ENCODE data around the gene CACNG6.

Gene CACNG6

GRCh38 chr19:54014920-54015560 is 23.6 kb downstream of the CACNG6 start:
- TF ChIP-seq TCF12 (IDR thresholded peaks at IDR 0.05; ENCODE audit: low read depth) (no peak), ZBTB7A (IDR thresholded peaks at IDR 0.05; ENCODE audit: low read depth) (no peak), EGR1 (IDR thresholded peaks at IDR 0.05) (no peak), NFIC (IDR thresholded peaks at IDR 0.05) (no peak), USF1 (IDR thresholded peaks at IDR 0.05) (no peak), TAF1 (IDR thresholded peaks at IDR 0.05; ENCODE audit: low read depth) (no peak), CEBPB (IDR thresholded peaks at IDR 0.05) (no peak), FOXM1 (IDR thresholded peaks at IDR 0.05; ENCODE audit: borderline replicate concordance, low read depth) (no peak), CREB1 (IDR thresholded peaks at IDR 0.05; ENCODE audit: low read depth) (no peak), YY1 (IDR thresholded peaks at IDR 0.05; ENCODE audit: low read depth) (no peak), TEAD4 (IDR thresholded peaks at IDR 0.05) (no peak), EP300 (IDR thresholded peaks at IDR 0.05; ENCODE audit: borderline replicate concordance) (no peak), RAD21 (IDR thresholded peaks at IDR 0.05; ENCODE audit: low read depth) (no peak), MAX (IDR thresholded peaks at IDR 0.05) (no peak)
- TF ChIP-seq, protein P1, sequence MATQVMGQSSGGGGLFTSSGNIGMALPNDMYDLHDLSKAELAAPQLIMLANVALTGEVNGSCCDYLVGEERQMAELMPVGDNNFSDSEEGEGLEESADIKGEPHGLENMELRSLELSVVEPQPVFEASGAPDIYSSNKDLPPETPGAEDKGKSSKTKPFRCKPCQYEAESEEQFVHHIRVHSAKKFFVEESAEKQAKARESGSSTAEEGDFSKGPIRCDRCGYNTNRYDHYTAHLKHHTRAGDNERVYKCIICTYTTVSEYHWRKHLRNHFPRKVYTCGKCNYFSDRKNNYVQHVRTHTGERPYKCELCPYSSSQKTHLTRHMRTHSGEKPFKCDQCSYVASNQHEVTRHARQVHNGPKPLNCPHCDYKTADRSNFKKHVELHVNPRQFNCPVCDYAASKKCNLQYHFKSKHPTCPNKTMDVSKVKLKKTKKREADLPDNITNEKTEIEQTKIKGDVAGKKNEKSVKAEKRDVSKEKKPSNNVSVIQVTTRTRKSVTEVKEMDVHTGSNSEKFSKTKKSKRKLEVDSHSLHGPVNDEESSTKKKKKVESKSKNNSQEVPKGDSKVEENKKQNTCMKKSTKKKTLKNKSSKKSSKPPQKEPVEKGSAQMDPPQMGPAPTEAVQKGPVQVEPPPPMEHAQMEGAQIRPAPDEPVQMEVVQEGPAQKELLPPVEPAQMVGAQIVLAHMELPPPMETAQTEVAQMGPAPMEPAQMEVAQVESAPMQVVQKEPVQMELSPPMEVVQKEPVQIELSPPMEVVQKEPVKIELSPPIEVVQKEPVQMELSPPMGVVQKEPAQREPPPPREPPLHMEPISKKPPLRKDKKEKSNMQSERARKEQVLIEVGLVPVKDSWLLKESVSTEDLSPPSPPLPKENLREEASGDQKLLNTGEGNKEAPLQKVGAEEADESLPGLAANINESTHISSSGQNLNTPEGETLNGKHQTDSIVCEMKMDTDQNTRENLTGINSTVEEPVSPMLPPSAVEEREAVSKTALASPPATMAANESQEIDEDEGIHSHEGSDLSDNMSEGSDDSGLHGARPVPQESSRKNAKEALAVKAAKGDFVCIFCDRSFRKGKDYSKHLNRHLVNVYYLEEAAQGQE (IDR thresholded peaks at IDR 0.05; ENCODE audit: low read depth): no peak

GRCh38 chr19:54017261-54017660 is 25.8 kb downstream of the CACNG6 start:
- TF ChIP-seq NFIC (IDR thresholded peaks at IDR 0.05): no peak
- no peak for TF ChIP-seq TCF12 (IDR thresholded peaks at IDR 0.05; ENCODE audit: low read depth)
- no peak for TF ChIP-seq CREB1 (IDR thresholded peaks at IDR 0.05; ENCODE audit: low read depth)
- no peak for TF ChIP-seq CEBPB (IDR thresholded peaks at IDR 0.05)
- no peak for TF ChIP-seq TAF1 (IDR thresholded peaks at IDR 0.05; ENCODE audit: low read depth)
- no peak for TF ChIP-seq YY1 (IDR thresholded peaks at IDR 0.05; ENCODE audit: low read depth)
- TF ChIP-seq TEAD4 (IDR thresholded peaks at IDR 0.05): no peak
- TF ChIP-seq EP300 (IDR thresholded peaks at IDR 0.05; ENCODE audit: borderline replicate concordance): no peak
- TF ChIP-seq, protein P1 (IDR thresholded peaks at IDR 0.05; ENCODE audit: low read depth): no peak
- TF ChIP-seq ZBTB7A (IDR thresholded peaks at IDR 0.05; ENCODE audit: low read depth): no peak
- no peak for TF ChIP-seq USF1 (IDR thresholded peaks at IDR 0.05)
- no peak for TF ChIP-seq MAX (IDR thresholded peaks at IDR 0.05)
- TF ChIP-seq RAD21 (IDR thresholded peaks at IDR 0.05; ENCODE audit: low read depth): no peak
- TF ChIP-seq FOXM1 (IDR thresholded peaks at IDR 0.05; ENCODE audit: borderline replicate concordance, low read depth): no peak
- TF ChIP-seq EGR1 (IDR thresholded peaks at IDR 0.05): no peak

DNA sequence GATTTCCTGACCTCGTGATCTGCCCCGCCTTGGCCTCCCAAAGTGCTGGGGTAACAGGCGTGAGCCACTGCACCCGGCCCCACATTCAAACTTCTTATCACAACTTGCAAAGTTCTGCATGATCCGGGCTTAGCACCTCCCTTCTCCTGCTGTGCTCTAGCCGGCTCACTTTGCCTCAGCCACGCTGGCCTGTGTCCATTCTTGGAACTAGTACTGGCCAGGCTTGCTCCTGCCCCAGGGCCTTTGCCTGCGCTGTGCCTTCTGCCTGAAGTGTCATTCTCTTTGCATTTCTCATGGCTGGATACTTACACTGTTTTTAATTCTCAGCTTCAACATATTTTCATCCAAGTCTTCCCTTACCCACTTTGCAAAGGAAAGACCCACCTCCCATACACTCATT is 29.9 kb downstream of the CACNG6 start:
- TF ChIP-seq CEBPB (IDR thresholded peaks at IDR 0.05): no peak
- no peak for TF ChIP-seq EGR1 (IDR thresholded peaks at IDR 0.05)
- no peak for TF ChIP-seq USF1 (IDR thresholded peaks at IDR 0.05)
- TF ChIP-seq, protein P1 (IDR thresholded peaks at IDR 0.05; ENCODE audit: low read depth): no peak
- no peak for TF ChIP-seq YY1 (IDR thresholded peaks at IDR 0.05; ENCODE audit: low read depth)
- TF ChIP-seq FOXM1 (IDR thresholded peaks at IDR 0.05; ENCODE audit: borderline replicate concordance, low read depth): no peak
- no peak for TF ChIP-seq EP300 (IDR thresholded peaks at IDR 0.05; ENCODE audit: borderline replicate concordance)
- no peak for TF ChIP-seq CREB1 (IDR thresholded peaks at IDR 0.05; ENCODE audit: low read depth)
- TF ChIP-seq NFIC (IDR thresholded peaks at IDR 0.05): no peak
- TF ChIP-seq RAD21 (IDR thresholded peaks at IDR 0.05; ENCODE audit: low read depth): no peak
- TF ChIP-seq MAX (IDR thresholded peaks at IDR 0.05): no peak
- no peak for TF ChIP-seq TAF1 (IDR thresholded peaks at IDR 0.05; ENCODE audit: low read depth)
- no peak for TF ChIP-seq ZBTB7A (IDR thresholded peaks at IDR 0.05; ENCODE audit: low read depth)
